Stimulated activated CD8-positive, alpha-beta memory T cell treated with anti-CD3 and anti-CD28 coated beads, Interleukin-2, amount 100 ng/mL, for 48 hours (primary cell): ENCODE results near the gene INA.

ENCODE experiments used
- DNase-seq, 2 donors: peaks; one replicate each; pipeline ENCODE4 v3.0.0-alpha.2; 2020; ENCODE audit warnings: low read depth in 2 of 2

The INA gene

GRCh38 chr10:103273041-103273441, 3.9 kb upstream of the INA start:
- DNase-seq, result no peak

GRCh38 chr10:103276251-103276895, 565 bp upstream of the INA start:
- no peak for DNase-seq

GRCh38 chr10:103277713-103278536, 987 bp downstream of the INA start:
- no peak for DNase-seq

- DNase-seq, result no peak
Measured at GRCh38 chr10:103278537-103278823, 1.5 kb downstream of the INA start.

- DNase-seq, result peak in 1 of 2 donors; percentile 39
Measured at GRCh38 chr10:103278862-103279298, 1.9 kb downstream of the INA start.

- no peak for DNase-seq
Measured at GRCh38 chr10:103280031-103280430, 3.1 kb downstream of the INA start.

GRCh38 chr10:103280506-103280905, 3.6 kb downstream of the INA start:
- DNase-seq, result no peak

GRCh38 chr10:103281753-103282152, 4.8 kb downstream of the INA start:
- DNase-seq, result no peak

GRCh38 chr10:103282961-103283360, 6.0 kb downstream of the INA start:
- DNase-seq, result no peak

GRCh38 chr10:103284170-103284569, 7.2 kb downstream of the INA start:
- DNase-seq, result no peak

GRCh38 chr10:103287992-103288391, 11.1 kb downstream of the INA start:
- no peak for DNase-seq

- no peak for DNase-seq
Measured at GRCh38 chr10:103291588-103291987, 14.7 kb downstream of the INA start.

- DNase-seq, result no peak
Measured at GRCh38 chr10:103295374-103296015, 18.6 kb downstream of the INA start.

GRCh38 chr10:103307594-103307993, 30.7 kb downstream of the INA start:
- DNase-seq, result no peak

GRCh38 chr10:103310197-103310596, 33.3 kb downstream of the INA start:
- DNase-seq, result no peak

GRCh38 chr10:103316087-103316486, 39.1 kb downstream of the INA start:
- DNase-seq, result no peak

- no peak for DNase-seq
Measured at GRCh38 chr10:103327906-103328305, 51.0 kb downstream of the INA start.

- DNase-seq, result no peak
Measured at GRCh38 chr10:103333934-103334520, 57.1 kb downstream of the INA start.

GRCh38 chr10:103334567-103334966, 57.6 kb downstream of the INA start:
- DNase-seq, result no peak

GRCh38 chr10:103336370-103336769, 59.4 kb downstream of the INA start:
- no peak for DNase-seq
